UCSD-AML1 (cell line): ENCODE results near the gene KRT14.
"Not testable (repeated sequence)": the region's sequence is repeated elsewhere in the genome, so short reads cannot be mapped to it uniquely, and the experiment has no call there.

ENCODE experiments used
- DNase-seq: peaks from one replicate; lab custom pipeline; 2025; ENCODE audit not compliant: unreplicated experiment; lab: John Stamatoyannopoulos, UW

The KRT14 gene

DNA sequence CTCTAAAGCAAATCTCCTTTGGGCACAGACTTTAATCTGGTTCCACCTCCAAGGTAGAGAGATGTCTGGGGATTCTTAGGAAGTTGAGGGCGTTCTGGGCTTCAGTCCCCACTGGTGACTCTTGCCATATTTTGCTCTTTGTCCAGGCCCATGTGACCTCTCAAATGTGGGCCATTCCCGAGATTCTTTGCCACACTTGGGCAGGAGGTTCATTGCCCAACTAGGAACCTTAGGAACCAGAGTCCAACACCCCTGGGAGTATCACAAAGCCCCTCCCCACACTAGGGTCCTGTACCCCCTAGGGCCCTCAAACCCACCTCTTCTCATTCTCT lies 6.5 kb downstream of the KRT14 start:
- no peak for DNase-seq

DNA sequence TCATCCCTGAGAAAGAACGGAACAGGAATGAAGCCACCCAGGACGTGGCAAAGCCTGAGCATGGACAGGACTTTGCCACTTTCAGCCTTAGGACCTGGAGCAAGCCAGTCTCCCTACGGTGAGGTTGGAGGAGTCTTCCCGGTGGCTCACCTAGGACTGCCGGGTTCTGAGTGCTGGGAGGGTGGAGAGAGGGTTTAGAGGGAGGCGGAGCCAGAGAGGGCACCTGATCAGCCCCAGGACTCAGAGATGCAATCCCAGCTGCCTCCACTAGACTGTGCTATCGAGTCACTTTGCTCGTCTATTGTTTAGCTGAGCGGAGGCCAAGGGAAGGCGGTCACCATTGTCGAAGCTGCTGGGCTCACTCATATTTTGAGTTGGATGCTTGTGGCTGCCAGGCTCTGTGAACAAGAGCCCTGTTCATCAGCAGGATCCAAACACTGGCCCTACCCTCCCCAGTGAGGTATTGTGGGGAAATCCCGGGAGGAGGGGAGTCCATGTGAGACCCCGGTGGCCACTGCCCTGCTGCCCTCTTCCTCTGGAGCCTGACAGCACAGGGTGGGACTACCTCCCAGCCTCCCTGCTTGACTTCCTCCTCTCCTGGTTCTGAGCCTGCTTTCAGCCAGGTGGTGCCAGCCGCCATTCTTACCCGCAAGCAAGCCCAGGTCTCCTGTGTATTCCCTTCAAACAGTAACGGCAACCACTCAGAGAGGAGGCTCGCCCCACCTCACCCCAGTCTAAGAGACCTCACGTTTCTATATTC lies 7.0 kb downstream of the KRT14 start:
- DNase-seq: peak; percentile 85

DNA sequence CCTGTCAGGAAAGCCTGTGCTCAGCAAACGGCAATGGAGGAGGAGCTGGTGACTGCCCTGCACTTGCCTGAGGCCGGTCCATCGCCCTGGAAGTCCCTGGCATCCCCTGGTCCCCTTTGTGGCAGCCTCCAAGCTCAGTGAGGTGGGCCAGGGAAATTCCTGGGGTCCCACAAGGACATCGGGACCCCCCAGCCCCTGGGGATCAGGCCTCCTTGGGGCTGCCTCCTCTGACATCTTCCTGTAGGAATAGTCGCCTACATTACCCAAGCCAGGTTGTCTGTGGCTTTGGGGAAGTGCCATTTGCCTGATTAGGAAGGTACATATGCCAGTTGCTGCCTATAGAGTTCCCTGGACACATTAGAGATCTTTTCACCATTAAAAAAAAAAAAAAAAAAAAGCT lies 7.7 kb downstream of the KRT14 start:
- DNase-seq: no peak

DNA sequence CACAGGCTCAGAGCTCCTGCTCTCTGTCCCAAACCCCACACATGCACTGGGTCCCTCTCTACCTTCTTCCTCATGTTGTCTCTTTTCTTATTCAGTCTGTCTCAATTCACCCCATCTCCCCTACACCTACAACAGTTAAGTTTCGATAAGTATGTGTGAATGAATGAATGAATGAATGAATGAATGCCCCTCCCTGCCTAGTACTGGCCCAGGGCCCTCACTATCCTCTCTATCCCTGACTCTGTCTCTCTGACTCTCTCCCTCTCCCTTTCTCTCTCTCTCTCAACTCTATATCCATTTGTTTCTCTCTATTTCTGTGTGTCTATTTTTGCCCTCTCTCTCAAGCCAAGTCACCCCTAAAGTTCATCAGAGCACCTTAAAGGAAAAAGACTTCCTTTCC lies 8.2 kb downstream of the KRT14 start:
- no peak for DNase-seq

DNA sequence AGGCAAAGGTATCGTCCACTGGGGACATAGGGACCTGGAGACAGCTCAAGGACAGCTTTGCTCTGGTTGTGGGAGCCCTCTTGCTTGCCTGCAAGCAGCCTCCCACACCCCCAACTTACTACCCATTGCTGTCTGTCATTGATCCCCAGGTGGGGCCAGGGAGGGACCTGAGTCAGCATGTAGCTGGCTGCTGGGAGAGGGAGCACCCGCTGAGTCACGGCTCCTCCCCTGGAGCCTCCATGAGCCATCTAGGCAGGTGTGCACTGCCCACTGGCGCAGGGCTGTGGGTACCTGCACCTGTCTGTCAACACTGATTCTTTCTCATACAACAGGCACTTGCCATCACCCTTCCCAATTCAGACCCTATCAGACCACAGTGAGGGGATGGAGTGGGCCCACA lies 10.0 kb downstream of the KRT14 start:
- not testable (repeated sequence) for DNase-seq

DNA sequence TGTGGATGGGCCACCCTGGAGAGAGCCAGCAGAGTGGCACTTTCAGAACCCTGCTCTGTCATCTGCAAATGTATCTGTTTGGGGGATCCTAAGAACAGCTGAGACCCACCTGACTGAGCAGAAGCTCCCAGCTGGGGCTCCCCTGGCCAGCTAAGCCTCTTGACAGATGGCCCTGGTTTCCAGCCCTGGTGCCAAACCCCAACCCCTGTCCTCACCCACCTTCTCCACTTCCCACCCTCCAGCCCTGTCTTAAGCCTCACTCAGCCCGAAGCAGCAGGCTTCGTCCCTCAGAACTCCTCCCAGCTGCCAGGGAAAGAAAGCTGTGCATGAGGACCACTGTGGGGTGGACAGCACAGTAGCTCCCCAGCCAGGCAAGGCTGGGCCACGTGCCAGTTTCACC lies 11.4 kb downstream of the KRT14 start:
- DNase-seq: no peak

DNA sequence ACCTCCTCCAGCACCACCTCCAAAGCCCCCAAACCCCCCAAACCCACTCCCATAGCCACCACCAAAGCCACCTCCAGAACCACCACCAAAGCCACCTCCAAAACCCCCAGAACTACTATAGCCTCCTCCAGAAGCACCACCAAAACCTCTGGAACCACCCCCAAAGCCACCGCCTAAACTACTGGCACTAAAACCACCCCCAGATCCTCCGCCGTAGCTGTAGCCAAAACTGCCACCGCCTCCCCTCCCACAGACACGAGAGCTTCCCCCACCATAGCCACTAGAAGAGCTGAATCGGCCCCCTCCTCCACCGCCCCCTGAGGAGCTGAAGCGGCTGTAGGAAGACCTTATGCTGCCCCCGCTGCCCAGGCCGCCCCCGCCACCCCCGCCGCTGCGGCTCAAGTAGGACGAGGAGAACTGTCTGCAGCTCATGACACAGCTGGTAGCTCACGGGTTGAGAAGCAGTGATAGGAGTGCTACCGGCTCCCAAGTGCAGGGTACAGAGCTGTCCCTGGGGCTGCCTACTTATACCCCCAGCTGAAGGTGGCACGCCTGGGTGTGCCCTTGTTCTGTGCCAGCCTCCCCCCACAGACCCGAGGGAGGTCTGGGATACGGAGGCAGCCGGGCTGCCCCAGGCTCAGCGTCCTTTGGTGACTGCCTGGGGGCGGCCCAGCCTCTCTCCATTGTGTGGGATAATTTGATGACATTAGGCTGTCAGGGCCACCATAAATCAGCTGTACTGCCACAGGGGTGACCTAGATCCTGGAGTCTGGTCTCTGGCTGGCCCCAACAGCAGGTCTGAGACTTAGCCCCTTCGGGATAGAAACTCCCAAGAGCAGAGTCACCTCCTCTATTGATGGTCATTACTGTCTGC lies 14.9 kb downstream of the KRT14 start, which contains the start of gene KRT9:
TSS of gene KRT9 (minus strand) at position 499 of the 874 bp plus-strand sequence. CDS start at position 432, 67 bp downstream.
- no peak for DNase-seq

DNA sequence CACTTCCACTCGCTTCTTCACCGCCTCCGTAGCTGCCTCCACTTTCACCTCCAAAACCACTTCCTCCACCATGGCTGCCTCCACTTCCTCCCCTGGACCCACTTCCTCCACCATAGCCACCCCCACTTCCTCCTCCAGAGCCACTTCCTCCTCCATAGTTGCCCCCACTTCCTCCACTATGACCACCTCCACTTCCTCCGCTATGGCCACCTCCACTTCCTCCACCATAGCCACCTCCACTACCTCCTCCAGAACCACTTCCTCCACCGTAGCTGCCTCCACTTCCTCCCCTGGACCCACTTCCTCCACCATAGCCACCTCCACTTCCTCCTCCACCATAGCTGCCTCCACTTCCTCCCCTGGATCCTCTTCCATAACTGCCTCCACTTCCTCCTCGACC lies 19.4 kb downstream of the KRT14 start:
- DNase-seq: no peak

DNA sequence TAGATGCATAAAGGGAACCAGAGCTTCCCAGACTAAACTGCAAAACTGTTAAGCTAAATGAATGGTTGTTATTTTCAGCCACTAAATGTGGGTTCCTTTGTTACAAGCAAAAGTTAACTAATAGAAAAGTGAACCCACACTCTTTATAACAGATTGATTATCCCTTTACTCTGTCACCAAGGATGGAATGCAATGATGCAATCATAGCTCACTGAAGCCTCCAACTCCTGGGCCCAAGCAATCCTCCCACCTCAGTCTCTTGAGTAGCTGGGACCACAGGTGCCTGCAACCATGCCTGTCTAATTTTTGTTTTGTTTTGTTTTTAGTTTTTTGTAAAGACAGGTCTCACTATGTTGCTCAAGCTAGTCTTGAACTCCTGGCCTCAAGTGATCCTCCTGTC lies 21.4 kb downstream of the KRT14 start:
- no peak for DNase-seq

DNA sequence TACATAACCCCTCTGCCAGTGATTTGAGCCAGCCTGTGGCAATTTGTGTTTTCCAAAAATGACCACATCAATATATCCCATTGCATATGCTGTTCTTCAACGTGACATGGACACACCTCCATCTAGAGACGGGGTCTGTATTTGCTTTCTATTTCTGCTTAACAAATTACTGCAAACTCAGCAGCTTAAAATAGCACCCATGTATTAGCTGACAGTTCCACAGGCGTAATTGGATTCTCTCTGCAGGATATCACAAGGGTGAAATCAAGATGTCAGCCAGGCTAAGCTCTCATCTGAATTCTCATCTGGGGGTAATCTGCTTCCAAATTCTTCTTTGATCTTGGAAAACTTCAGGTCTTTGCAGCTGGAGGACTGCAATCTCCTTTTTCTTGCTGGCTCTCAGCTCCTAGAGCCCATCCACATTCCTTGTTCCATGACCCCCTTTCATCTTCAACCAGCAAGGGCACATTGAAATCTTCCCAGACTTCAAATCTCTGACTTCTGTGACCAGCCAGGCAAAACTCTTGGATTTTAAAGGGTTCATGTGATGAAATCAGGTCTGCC lies 23.0 kb downstream of the KRT14 start:
- no peak for DNase-seq

DNA sequence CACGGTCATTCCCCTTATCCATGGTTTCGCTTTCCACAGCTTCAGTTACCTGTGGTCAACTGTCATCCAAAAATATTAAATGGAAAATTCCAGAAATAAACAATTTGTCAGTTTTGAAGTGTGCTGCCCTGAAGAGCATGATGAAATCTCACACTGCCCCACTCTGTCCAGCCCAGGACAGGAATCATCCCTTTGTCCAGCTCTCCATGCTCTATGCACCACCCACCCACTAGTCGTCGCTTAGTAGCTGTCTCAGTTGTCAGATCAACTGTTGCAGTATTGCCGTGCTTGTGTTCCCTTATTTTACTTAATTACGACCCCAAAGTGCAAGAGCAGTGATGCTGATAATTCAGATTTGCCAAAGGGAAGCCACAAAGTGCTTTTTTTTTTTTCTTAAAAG lies 25.1 kb downstream of the KRT14 start:
- no peak for DNase-seq

DNA sequence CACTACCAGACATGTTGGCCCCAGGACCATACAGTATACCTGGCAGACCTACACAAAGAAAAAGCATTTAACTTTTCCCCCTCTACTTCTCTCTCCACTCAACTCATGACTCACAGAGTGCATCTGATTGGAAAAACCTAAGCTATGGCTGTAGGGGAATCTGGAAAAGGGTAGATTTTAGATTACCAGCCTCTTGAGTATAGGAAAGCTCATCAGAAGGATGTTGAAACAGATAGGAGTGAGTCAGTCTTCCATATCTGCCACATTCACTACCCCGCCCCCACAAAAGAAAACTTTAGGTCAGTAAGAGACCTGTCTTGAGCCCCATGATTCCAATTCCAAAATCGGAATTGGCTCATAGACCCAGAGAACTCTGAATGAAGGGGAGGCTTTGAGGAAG lies 27.1 kb downstream of the KRT14 start:
- DNase-seq: no peak

DNA sequence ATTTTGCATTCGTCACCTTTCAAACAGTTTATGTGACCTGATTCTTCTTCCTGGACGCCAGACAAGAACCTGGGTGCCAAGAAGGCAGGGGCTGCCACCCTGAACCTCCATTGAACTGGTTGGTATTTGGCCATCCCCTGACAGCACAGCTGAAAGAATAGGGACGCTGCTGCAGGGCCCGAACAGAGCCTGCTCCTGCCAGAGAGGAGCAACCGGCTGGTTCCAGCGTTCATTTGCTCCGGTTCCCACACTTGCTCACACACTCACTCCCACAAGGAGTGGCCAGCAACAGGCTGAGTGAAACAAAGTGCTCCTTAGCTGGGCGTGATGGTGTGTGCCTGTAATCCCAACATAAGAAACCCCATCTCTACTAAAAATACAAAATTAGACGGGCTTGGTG lies 29.8 kb downstream of the KRT14 start:
- DNase-seq: no peak

DNA sequence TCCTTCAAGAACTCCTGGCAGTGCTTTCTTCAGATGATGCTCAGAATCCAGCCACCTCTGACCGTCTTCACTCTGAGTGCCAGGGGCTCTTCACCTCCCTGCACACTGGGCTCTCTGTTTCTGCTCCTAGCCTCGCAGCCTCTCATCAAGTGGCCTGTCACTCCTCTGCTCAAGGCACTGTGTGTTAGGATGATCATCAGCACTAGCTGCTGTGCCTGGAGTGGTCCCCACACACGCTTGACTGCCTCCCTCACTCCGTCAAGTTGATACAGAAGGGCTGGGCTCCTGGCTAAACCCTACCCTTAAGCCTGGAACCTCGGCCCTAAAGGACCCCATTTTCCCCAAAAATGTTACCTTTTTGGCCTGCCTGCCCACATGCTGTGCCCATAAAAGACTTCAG lies 30.4 kb downstream of the KRT14 start:
- no peak for DNase-seq

DNA sequence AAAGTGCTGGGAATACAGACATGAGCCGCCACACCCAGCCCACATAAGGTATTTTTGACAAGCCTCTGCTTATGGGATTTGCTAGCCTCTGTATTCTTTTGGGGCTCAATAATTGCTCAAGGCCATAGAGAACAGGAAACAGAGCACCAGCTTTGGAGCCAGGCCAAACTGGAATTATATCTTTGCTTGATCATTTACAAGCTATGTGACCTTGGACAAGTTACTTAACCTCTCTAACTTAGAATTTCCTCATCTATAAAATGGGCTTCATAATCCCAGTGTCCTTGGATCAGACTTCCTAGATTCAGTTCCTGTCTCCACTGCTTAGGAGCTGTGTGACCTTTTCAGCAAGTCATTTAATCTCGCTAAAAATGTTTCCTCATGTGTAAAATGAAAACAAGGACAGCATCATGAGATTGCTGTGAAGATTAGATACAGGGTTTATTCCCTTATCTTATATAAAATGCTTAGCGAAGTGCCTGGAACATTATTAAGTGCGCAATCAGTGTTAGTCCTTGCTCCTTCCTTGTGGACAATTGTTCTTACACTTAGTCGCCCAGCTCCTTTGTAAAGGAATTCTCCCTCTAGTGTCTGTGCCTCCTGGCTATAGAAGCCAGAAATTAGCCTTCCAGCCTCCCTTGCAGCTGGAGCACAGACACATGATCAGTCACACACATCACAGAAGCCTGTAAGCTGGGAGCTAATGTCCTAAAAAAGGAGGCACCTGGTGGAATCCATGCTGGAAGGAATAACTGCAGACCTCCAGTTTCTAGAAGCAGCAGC lies 31.4 kb downstream of the KRT14 start:
- DNase-seq: no peak

DNA sequence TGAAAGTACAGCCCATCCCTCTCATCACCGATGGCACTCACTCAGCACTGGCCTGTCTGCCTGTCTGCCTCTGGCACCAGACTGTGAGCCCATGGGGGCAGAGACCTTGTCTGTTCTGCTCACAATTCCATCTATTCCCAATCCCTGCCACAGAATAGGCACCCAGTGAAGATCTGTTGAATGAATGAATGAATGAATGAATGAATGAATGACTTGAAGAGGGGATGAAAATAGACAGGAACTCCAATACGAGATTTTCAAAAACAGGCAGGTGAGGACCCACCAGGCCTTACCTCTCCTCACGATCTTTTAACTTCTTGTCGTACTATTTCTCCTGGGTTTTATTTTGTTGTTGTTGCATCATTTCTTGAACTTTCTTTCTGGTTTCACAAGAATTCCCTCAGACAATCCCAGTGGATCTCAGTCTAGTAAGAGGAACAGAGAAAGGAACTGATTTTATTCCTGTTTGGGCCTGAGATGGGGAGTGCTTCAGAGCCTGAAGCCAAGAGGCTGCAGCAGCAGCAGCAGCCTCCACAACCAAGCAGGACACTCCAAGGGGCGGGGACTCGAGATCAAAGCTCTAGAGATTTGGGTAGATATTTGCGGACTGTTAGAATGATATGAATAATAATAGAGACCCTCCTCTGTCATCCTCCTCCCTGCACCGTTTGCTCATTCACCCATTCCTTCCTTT lies 32.6 kb downstream of the KRT14 start:
- DNase-seq: no peak

DNA sequence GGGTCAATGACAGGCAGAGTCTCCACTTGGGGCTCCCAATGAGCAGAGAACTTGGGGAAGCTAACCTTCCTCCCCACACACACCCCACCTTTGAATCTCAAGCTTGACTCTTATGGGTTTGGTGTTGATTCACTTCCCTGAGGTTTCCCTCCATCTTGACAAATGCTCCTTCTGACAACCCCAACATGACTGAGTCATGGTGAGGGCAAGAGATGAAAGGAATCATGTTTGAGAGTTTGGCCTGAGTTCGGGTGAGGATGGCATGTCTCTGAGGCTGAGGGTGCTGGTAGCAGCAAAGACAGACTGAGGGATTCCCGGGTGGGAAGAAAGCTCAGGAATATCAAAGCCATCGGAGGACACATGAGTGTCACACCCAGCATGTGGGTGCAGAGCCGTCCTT lies 33.5 kb downstream of the KRT14 start:
- no peak for DNase-seq

DNA sequence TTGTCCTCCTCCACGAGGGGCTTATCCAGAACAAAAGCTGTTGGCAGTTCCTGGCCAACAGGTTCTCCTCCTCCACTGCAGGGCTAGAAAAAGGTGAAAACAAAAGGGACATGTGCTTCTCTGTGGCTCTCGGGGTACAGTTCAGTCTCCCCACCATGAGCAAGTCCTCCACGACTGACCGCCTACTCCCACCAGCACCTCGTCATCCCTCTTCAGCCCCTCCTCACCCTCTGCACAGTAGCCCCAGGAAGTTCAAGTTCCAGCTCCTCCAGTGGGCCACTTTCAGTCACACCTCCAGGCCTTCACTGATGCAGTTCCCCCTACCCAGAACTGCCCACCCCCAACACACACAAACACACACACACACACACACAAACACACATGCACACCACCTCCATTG lies 34.2 kb downstream of the KRT14 start:
- no peak for DNase-seq

DNA sequence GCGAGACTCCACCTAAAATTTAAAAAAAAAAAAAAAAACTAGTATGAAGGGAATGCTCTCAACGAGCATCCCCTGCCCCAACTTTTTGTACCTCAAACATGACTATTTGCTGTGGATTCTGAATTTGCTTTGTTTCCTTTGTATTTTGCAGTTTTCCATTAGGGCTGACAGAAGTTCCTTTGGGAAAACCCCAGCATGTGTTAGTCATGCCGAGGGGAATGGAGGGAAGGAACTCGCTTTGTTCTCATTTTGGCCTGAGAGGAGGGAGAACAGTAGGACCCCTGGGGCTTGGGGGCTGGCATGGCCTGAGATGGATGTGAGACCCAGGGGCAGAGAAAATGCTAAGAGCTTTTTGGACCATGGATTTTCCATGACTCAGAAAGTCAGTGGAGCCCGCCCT lies 35.3 kb downstream of the KRT14 start:
- DNase-seq: no peak

DNA sequence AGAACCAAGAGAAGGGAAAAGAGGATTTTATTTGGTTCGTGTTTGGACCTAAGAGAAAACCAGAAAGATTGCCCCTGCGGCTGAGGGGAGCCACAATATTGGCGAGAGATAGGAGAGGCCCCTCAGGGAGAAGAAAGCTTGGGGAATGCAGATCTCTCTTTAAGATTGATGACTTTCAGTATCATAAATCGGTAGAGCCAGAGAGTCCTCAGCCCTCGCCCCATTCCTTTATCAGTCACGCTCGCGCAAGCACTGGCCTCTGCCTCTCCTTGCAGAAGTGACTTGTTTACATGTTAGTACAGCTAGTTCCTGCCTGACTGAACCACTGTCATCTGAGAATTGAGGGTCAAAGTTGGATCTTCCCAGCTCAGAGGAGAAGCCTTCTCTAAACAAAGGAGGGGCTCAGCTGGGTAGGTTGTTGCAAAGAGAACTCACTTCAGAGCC lies 37.1 kb downstream of the KRT14 start:
- DNase-seq: no peak
